NCI-H2081 treated with DMSO at 0.1 percent for 48 hours (cell line): ENCODE measurements around the gene UQCR11.
"Not testable (repeated sequence)": the region's sequence is repeated elsewhere in the genome, so short reads cannot be mapped to it uniquely, and the experiment has no call there.

Experiments used
- DNase-seq: peaks from one replicate; lab custom pipeline; 2025; lab: John Stamatoyannopoulos, UW

The UQCR11 gene

DNA sequence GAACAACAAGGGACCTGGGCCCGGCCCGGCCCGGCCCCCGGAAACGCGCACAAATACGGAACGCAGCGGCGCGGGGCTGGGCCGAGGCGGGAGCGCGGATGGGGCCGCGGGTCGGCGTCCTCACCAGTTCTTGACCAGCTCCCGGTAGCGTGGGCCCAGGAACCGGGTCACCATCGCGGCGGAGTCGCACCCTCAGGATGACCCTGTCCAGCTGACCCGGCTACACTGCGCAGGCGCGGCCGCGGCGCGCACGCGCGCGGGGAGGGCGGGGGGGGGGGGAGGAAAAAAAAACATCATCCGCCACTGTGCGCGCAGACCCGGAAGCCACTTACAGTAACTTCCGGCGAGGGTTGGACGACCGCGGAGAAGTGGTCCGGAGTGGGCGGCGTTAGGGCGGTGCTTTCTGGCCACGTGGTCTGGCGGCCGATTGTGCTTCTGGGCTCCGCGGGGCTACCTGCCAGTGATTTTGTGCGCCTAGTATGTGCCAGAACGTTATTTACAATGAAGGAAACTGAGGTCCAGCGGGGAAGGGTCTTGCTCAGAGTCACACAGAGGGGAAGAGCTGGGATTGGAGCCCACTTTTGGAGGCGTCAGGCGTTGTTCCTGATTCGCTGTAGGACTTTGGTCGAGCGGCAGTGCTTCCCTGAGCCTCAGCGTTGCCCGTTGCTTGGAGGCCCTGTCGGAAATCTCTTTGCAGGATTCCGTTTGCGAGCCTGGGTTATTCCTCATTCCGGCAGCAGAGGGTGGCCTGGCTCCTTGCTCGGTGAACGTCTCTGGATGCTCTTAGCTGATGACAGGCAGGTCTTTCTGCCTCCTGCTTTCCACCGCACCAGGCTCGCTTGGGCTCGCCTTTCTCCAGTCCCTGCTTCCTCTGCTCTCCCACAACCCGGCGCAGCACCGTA lies at the start of gene UQCR11:
Gene UQCR11 (minus strand): TSS at position 227 of the 902 bp plus-strand sequence. CDS start 53 bp downstream, at position 174.
- DNase-seq = peak; percentile 70

DNA sequence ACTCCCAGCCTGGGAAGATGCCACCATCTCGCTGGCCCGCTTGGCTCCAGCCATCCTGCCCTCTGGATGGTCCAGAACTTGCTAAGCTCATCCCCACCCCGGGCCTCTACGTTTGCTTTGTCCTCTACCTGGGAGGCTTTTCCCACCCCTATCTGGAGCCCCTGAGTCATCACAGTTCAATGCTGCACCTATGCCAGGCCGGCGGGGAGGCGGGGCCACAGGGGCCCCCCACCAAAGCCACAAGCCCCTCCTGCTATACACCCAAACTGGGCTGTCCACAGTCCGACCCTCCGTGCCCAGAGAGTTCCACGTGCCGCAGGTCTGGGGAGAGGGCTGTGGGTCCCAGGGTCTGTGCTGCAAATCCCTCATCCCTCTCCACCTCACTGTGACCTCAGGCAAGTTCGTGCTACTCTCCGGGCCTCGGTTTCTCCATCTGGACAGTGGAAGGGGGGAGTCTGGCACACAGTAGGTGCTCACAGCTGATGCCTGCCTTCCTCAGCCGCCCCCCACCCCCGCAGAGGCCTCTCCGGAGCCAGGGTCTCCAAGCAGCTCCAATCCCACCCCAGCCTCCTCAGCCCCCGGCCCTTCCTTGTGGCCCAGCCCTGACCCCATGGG lies 49.0 kb upstream of the UQCR11 start:
- no peak for DNase-seq

DNA sequence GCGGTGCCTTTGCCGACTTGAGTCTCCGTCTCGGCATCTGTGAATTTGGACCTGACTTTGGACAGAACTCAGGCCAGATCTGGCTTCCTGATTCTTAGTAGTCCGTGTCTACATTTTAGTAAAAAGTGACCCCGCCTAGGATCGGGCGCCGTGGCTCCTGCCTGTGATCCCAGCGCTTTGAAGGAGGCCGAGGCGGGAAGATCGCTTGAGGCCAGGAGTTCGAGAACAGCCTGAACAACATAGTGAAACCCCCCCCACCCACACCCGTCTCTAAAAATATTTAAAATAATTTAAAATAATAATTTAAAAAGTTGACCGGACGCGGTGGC lies 48.0 kb upstream of the UQCR11 start:
- DNase-seq = no peak

DNA sequence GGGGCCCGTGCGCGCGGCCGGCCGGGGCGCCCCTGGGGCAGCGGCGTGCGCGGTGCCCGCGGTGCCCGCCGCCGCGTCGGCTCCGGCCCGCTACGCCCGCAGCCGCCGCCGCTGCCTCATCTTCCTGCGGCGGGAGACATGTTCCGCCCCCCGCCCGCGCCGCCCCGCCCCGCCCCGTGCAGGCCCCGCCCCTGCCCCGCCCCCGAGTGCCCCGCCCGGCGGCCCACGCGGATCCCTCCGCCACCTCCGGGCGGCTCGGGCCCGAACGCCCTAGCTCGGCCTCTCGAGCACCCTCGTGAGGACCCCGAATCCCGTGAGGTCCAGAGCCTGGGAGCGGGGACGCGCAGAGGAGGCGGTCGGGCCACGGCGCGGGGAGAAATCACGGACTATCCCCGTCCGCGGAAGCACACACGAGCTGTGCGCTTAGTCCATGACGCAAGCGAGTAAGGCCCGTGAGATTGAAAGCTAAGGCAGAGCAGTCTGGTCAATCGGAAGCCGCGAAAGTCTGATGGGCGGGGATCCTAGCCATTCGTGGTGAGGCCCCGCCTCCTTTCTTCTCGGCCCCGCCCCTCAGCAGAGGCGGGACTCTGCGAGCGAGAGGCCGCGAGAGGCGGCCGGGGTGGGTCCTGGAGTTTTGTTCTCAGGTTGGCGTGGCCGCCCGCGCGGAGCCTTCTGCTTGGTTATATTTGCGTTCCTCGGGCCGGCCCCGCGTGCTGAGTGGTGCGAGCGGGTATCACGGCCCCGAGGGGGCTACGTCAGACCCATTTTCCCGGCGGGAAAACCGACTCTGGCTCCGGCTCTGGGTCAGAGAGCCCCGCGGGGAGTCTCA lies 47.4 kb upstream of the UQCR11 start, which contains the start of gene TCF3:
Gene TCF3 (minus strand): TSS at position 145 of the 829 bp plus-strand sequence. CDS start 2,367 bp downstream, outside the sequence.
- DNase-seq = peak; percentile 90

DNA sequence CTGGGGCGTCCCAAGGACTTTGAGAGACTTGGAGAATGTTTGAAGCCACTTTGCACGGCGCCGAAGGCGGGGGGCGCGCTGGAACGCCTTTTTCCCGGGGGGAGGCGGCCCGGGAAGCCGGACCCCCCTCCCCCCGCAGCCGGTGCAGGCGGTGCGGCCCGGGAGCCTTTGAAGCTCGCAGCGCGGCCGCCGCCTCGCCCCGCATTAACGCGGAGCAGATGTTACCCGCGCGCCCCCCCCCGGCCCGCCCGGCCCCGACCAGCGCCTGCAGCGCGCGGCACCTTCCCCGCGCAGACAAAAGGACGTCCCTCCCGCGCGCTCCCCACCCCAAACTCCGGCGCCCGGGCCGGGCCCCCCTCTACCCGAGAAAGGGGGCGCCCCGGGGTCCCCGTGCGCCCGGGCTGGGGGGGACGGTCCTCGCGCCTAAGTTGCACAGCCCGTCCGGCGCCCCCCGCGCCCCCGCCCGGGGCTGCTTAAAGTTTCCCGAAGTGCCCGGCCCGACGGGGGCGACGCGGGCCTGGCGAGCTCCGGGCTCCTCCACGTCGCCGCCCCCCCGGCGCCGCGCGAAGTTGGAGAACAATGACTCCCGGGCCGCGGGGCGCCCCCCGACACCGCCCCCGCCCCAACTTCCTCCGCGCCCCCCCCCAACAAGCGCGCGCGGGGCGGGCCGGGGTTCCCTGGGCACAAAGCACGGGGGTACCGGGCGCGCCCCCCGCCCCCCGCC lies 46.5 kb upstream of the UQCR11 start:
- DNase-seq = no peak

DNA sequence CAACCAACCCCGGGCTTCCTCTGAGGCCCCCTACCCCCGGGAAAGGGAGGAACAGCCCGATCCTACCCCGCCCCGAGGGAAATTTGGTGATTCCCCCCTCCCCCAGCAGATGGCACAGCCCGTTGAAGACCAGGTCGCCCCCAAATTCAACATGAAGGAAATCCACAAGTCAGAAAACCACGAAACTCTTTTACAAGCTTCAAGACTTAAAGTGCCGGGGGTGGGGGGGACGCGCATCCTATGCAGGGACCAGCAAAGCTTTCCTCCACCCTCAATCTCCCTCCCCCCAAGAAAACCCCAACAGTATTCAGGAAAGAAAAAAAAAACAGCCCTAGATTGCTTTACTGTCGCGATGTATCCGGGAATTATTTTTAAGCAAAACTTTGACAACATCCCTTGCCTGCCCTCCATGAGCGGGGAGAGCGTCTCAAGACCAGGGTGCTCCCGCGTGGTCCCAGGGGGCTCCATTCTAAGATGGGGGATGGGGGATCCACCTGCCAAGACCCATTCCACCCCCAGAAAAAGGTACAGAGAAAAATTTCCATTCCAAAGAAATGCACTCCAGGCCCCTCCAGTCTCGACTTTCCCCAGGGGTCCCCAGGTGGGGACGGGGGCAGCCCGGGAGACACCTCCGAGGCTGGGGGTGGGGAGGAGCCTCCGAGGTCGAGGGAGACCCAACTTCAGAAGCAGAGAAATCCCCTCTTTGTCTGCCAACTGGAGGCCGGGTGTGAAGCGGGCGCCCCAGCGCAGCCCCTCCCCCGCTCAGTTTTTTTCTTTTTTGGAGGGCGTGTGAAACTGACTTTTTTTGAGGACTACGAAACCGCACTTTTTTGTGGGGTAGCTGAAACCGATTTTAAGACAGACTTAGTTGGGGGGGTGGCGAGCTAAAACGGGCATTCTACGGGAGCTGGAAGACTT lies 45.6 kb upstream of the UQCR11 start:
- DNase-seq = no peak

DNA sequence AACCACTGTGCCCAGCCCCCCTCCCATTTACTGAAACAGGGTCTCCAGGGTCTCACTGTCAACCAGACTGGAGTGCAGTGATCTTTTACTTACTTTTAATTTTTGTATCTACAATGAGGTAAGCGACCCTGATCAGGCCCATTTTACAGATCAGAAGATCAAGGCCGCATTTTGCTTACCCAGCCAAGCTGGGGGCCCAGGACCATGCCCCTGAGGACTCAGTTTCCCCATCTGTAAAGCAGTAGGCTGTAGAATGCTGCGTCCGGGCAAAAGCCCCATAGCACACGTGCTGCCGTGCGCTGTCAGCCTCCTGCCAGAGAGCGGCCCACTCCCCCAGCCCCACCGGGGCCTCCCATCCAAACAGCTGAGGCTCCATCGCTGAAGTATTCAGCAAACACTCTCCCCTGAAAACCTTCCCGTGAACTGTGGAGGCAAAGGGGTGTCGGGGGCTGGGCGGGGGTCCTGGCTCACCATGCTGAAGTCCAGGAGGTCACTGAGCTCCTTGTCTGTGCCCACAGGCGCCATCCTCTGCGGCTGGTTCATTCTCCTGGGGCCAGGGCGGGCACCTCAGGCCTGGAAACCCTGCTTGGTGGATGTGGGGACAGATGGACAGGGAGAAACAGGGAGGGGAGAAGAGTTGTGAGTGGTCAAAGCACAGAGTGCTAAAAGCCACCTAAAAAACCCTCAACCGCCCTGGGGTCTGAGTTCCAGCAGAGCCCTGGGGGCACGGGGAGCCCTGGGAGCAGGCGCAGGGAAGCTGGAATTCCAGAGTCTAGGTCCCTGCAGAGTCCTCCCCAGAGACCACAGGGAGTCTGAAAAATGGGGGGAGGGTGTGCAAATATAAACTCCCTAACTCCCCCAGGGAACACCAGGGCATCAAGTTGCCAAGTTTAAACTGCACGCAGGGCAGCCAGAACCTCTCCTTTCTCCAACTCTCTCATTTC lies 44.7 kb upstream of the UQCR11 start:
- no peak for DNase-seq

DNA sequence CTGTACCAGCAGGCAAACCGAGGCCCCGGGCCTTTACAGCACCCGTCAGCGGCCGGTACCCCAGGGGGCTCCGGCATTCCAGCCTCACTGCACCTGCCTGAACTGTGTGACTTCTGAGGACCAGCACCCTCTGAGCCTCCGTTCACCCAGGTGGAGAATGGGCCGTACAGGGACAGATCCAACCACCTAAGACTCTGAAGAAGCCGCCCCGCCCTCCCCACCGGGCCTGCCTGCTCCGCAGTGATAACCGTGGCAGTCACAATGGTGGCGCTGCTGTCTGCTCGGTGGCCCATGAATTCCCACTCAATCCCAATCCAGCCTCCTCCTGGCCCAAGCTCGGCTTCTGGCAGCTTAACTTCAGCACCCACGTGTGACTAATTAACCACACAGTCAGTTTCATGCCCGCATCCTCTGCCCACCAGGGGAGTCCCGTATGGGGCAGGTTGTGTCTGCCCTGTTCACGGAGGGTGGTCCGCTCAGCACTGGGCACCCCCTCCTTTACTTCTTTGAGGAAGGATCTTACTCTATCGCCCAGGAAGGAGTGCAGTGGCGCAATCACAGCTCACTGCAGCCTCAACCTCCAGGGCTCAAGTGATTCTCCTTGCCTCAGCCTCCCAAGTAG lies 43.8 kb upstream of the UQCR11 start:
- no peak for DNase-seq

DNA sequence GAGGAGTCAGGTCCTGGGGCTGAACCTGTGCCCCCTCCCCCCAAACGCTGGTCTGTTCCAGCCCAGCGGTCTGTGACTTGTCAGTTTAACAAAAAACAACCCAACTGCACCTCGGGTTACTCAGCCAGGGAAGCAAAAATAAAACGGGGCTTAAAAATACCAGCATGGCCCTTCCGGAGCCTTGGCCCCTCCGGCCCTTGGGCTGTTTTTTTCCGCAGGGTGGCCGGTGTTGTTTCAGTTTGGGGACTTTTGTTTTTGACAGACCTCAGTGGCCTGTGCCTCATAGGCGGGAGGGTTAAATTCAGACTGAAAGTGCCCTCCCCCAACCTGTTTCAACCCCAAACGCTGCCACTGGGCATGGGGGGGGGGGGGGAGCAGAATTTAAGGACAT lies 43.2 kb upstream of the UQCR11 start:
- DNase-seq = no peak

DNA sequence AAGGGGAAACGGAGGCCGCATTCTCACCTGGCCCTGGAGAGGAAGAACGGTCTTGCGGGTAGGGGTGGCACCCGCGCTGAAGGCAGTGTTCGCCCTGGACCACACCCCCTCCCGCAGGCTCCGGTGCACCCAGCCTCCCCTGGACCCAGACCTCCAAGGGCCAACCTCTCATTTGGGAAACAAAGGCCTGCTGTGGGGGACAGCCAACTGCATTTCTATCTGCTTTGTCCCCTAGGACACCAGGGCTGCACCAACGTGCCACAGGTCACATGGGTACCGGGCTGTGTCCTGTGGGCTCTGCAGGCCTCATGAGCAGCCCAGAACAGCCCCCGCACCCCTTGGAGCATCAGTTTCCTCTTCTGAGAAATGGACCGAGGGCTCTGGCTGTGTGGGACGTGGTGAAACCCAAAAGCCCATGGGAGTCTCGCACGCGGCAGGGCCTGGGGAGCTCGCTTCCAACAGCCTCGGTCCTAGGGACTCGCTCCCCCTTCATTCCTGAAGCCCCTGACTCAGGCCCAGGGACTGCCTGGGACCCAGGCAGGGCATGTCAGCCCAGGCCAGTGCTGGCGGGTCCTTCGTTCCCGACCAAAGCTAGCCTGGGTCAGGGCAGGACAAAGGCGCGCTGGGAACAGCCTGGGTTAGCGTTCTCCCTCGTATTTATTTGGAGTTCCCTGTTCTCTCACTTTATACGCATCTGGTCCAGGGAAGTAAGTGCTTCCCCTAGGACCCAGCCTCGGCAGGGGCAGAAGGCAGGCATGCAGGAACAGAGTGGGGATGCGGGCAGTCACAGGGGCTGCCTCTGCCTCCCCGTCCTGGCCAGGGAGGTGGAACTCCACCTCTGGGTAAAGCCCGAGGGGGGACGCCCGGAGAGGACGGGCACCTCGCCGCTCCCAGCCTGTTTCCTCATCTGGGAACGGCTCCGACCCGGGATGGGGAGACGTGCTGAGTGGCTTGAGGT lies 42.5 kb upstream of the UQCR11 start:
- DNase-seq = no peak

DNA sequence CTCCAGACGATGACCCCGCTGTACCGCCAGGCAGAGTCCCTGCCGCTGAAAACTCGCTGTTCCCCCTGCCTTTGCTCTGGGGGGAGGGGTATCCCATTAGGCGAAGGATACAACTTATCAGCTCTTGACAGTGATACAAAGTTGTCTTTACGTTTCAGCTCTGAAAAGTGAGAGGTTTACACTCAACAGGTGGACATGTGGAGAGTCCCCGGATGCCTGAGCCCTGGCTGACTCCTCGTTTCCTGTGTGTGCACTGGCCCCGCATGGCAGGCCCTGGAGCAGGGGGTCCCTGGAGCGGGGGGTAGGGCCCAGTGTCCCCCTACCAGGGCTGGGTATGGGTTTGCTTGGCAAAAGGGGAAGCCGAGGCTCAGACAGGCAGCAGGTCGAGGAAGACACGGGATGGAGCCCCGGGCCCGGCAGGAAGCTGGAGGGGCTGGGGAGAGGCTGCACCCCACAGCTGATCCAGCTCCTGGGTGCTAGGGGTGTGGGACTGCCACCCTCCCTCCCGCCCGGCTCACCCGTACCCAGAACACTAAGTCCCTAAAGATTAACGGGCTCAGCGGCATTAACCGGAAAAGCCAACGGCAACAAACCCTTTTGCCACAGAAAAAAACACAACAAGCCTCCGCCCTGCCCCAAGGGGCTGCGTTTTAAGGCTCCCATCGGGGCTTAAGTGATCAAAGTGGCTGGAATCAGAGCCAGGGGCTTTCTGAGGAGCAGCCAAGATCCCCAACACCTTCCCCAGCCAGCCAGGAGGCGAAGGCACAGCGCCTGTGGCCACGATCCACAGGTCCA lies 41.6 kb upstream of the UQCR11 start:
- DNase-seq = no peak

DNA sequence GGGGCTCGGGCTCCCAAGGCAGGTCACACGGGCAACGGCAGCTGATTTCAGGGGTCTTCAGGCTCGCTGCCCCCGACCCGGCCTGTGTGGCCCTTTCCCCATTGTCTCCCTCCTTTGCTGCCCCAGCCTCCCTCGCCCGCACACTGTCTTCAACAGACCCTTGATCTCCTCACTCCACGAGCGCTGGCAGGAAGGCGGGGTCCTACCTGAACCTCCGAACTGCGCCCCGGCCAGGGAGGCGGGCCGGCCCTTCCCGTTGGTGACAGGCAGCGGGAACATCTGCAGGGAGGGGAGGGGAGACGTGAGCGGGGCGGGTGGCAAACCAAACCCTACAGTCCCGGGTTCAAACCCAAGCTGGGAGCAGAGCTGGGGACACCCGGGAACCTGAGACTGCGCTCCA lies 40.9 kb upstream of the UQCR11 start:
- DNase-seq = no peak

DNA sequence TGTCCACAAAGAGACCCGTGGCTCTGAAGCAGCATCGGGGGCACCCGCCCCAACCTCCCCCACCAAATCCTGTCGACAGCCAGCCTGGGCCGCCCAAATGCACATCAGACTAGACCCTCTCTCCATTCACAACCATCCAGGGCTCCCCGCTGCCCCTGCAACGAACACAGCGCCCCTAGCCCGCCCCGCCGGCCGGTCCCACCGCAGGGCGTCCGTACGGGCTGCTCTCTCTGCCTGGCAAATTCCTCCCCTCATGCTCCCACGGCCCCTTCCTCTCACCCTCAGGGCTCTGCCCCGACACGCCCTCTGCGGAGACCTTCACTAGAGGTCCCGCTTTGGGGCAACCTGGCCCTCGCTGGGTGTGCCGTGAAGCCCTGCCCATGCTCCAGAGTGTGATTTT lies 40.0 kb upstream of the UQCR11 start:
- no peak for DNase-seq

DNA sequence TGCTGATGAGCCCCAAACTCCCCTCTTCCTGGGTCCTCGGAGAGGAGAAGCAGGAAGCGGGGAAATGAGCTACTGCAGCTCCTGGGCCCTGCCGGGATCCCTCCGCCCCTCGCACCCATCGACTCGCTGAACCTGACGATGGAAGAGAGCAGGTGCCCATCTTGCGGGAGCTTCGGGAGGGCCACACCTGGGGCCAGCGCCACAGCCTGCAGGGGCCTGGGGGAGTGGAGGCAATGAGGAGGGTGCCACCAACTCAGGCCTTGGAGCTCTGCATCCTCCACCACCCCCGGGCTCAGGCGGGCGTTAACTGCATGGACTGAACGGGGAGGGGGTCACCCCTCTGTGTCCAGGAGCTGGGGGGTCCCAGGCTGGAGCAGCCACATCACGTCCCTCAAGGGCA lies 38.8 kb upstream of the UQCR11 start:
- DNase-seq = no peak

DNA sequence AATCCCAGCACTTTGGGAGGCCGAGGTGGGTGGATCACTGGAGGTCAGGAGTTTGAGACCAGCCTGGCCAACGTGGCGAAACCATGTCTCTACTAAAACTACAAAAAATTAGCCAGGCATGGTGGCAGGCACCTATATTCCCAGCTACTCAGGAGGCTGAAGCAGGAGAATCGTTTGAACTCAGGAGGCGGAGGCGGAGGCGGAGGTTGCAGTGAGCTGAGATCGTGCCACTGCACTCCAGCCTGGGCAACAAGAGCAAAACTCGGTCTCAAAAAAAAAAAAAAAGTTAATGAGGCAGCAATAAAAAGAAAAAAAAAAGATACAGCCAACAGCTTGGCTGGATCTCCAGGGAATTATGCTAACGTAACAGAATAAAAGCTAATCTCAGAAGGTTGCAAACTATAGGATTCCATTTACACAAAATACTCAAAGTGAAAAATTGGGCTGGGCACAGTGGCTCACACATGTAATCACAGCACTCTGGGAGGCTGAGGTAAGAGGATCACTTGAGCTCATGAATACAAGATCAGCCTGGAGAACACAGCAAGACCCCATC lies 35.7 kb upstream of the UQCR11 start:
- not testable (repeated sequence) for DNase-seq

DNA sequence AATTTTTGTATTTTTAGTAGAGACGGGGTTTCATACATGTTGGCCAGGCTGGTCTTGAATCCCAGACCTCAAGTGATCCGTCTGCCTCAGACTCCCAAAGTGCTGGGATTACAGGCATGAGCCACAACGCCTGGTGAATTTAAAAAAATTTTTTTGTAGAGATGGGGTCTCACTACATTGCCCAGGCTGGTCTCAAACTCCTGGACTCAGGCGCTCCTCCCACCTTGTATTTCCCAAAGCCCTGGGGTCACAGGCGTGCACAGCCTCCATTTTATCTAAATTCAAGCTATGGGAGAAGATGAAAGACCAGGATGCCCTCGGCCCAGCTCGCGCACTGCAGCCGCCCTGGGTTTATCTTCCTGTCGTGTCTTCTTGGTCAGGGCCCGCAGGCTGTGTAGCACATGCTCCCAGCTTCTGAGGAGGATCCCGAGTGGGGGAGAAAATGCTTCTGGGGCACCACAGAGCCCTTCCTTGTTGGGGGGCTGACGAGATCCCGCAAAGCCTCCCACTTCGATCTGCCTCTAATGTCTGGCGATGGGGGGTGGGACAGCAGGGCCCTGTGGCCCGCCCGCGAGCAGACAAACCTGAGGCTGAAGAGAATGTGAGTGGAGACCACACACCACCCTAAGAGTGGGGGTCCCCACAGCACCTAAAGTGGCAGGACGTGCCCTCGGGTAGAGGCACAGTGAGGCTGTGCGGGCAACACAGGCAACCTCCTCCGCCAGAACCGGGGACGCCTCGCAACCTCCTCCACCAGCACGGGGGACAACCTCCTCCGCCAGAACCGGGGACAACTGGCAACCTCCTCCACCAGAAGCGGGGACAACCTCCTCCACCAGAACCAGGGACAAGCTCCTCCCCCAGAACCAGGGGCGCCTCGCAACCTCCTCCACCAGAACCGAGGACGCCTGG lies 31.3 kb upstream of the UQCR11 start:
- no peak for DNase-seq
